Measurements from ENCODE around the gene FNDC10.

The FNDC10 gene

GRCh38 chr1:1593834-1594601 is 5.9 kb downstream of the FNDC10 start:
- H3K4me3 ChIP-seq (ENCODE audit: low read depth, low read length) = no peak overlapping the region
- no peak for DNase-seq (ENCODE audit: low read depth)
- TF ChIP-seq MYC (IDR thresholded peaks at IDR 0.05; ENCODE audit: low read depth, low read length) = no peak
- no peak for TF ChIP-seq POLR2A (IDR thresholded peaks at IDR 0.05; ENCODE audit: extremely low read depth, insufficient read length)
- no peak for TF ChIP-seq CTCF (IDR thresholded peaks at IDR 0.05; ENCODE audit: low read depth, low read length)
- TF ChIP-seq MAX (IDR thresholded peaks at IDR 0.05; ENCODE audit: low read depth, low read length) = no peak

GRCh38 chr1:1591452-1591851 is 8.5 kb downstream of the FNDC10 start:
- no peak for DNase-seq (ENCODE audit: low read depth)
- no peak for TF ChIP-seq CTCF (IDR thresholded peaks at IDR 0.05; ENCODE audit: low read depth, low read length)
- no peak overlapping the region for H3K4me3 ChIP-seq (ENCODE audit: low read depth, low read length)

GRCh38 chr1:1583347-1584010 is 16.5 kb downstream of the FNDC10 start:
- TF ChIP-seq POLR2A (IDR thresholded peaks at IDR 0.05; ENCODE audit: extremely low read depth, insufficient read length) (no peak), MYC (IDR thresholded peaks at IDR 0.05; ENCODE audit: low read depth, low read length) (no peak), MAX (IDR thresholded peaks at IDR 0.05; ENCODE audit: low read depth, low read length) (no peak), CTCF (IDR thresholded peaks at IDR 0.05; ENCODE audit: low read depth, low read length) (no peak)
- H3K4me3 ChIP-seq (ENCODE audit: low read depth, low read length) = no peak overlapping the region
- DNase-seq (ENCODE audit: low read depth) = no peak

- DNase-seq (ENCODE audit: low read depth) = no peak
- TF ChIP-seq MAX (IDR thresholded peaks at IDR 0.05; ENCODE audit: low read depth, low read length) = no peak
- no peak for TF ChIP-seq CTCF (IDR thresholded peaks at IDR 0.05; ENCODE audit: low read depth, low read length)
- no peak for TF ChIP-seq POLR2A (IDR thresholded peaks at IDR 0.05; ENCODE audit: extremely low read depth, insufficient read length)
- no peak for TF ChIP-seq MYC (IDR thresholded peaks at IDR 0.05; ENCODE audit: low read depth, low read length)
- no peak overlapping the region for H3K4me3 ChIP-seq (ENCODE audit: low read depth, low read length)
These were observed 17.2 kb downstream of the FNDC10 start for GRCh38 chr1:1582585-1583346.

GRCh38 chr1:1578371-1578940 is 21.5 kb downstream of the FNDC10 start:
- TF ChIP-seq MYC (IDR thresholded peaks at IDR 0.05; ENCODE audit: low read depth, low read length) = no peak
- no peak for TF ChIP-seq CTCF (IDR thresholded peaks at IDR 0.05; ENCODE audit: low read depth, low read length)
- TF ChIP-seq POLR2A (IDR thresholded peaks at IDR 0.05; ENCODE audit: extremely low read depth, insufficient read length) = no peak
- TF ChIP-seq MAX (IDR thresholded peaks at IDR 0.05; ENCODE audit: low read depth, low read length) = no peak
- no peak for DNase-seq (ENCODE audit: low read depth)

More at GRCh38 chr1:1578371-1578940, 21.5 kb downstream of the FNDC10 start:
- H3K4me3 ChIP-seq (ENCODE audit: low read depth, low read length) = no peak overlapping the region

Data from NB4 (cell line).